ENCODE data around the gene SMS.

The SMS gene

DNA sequence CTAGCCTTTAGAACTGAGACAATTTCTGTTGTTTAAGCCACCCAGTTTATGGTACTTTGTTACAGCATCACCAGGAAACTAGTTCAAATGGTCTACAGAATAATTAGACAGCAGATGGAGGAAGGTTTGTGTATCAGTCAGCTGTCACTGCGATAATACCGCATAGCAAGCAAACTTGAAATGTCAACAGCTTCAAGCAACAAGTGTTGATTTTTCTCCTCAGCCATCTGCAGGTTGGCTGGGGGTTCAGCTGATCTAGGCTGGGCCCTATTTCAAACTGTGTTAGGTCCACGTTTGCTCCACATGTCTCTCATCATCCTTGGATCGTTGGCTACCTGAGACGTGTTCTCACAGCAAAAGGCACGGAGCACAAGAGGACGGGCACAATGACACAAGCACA is 72.4 kb downstream of the SMS start:
- no peak for DNase-seq (ENCODE audit: low read depth, low spot score)
- POLR2A ChIA-PET: no interaction called here
- no peak overlapping the region for H3K4me3 ChIP-seq (ENCODE audit: low read depth, low read length)
- TF ChIP-seq, protein P1, sequence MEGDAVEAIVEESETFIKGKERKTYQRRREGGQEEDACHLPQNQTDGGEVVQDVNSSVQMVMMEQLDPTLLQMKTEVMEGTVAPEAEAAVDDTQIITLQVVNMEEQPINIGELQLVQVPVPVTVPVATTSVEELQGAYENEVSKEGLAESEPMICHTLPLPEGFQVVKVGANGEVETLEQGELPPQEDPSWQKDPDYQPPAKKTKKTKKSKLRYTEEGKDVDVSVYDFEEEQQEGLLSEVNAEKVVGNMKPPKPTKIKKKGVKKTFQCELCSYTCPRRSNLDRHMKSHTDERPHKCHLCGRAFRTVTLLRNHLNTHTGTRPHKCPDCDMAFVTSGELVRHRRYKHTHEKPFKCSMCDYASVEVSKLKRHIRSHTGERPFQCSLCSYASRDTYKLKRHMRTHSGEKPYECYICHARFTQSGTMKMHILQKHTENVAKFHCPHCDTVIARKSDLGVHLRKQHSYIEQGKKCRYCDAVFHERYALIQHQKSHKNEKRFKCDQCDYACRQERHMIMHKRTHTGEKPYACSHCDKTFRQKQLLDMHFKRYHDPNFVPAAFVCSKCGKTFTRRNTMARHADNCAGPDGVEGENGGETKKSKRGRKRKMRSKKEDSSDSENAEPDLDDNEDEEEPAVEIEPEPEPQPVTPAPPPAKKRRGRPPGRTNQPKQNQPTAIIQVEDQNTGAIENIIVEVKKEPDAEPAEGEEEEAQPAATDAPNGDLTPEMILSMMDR (IDR thresholded peaks at IDR 0.05; ENCODE audit: insufficient read depth, low read length, missing control alignments): no peak
- CTCF ChIA-PET: no interaction called here

DNA sequence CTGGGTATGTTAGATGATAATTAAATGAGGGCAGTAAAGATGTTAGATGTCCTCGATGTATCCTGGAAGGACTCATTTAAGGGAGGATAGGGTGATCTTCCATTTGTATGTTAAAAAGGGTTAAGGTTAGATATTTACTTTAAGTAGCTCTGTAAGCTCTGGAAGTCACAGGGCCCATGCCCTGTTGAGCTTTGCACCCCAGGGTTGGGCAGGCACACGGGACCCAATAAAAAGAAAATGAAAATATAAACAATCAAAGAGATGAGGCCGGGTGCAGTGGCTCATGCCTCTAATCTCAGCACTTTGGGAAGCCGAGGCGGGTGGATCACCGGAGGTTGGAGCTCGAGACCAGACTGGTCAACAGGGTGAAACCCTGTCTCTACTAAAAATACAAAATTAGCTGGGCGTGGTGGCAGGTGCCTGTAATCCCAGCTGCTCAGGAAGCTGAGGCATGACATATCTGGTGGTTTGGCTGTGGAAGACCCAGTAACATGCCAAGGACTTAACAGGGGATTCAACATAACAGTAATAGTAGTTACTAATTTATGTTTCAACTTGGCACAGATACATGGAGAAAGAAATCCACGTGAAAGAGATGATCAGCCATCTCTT is 74.7 kb downstream of the SMS start:
- CTCF ChIA-PET: no interaction called here
- DNase-seq (ENCODE audit: low read depth, low spot score): no peak
- H3K4me3 ChIP-seq (ENCODE audit: low read depth, low read length): no peak overlapping the region
- POLR2A ChIA-PET: no interaction called here
- TF ChIP-seq, protein P1 (IDR thresholded peaks at IDR 0.05; ENCODE audit: insufficient read depth, low read length, missing control alignments): no peak

DNA sequence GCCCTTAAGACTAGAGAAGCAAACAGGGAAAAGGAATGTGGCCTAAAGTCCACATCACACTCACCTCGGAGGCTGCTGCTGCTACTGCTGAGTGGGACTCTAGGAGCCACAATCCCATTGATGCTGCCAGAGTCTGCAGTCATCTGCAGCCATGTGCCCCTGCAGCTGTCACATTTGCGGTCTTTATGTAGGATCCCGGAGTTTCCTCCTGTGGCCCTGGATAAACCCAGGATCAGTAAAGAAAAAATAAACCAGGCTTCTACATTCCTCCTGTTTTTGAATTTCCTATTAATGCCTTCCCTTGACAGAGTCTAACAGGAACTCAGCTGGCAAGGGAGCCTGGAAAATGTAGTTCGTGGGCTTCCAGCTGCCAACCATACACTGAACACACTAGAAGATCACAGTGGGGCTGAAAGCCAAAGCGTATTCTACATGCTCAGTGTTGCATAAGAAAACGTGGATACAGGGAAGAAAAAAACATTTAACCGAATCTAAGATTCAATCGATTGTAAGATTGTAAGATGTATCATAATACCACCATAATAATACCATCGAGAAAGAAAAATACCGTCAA is 81.3 kb downstream of the SMS start:
- H3K4me3 ChIP-seq (ENCODE audit: low read depth, low read length): no peak overlapping the region
- ChIA-PET POLR2A (no interaction called here), CTCF (no interaction called here)
- TF ChIP-seq, protein P1 (IDR thresholded peaks at IDR 0.05; ENCODE audit: insufficient read depth, low read length, missing control alignments): no peak
- DNase-seq (ENCODE audit: low read depth, low spot score): no peak

DNA sequence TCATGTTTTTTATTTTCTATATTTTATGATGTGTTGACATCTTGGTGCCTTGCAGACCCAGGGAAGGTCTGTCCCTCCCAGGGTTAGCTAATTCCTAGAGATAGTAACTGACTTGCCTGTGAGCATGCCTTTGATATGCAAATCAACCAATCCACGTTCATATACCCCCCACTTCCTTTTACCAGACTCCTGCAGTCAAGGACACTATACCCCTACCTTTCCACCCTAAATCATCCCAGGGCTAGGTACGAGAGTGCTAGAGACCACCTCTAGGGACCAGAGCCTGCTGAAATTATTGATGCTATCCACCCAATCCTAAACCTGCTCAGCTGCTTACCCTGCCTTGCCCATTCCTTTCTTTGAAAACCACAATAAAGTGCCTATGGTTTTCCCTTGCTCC is 84.1 kb downstream of the SMS start:
- DNase-seq (ENCODE audit: low read depth, low spot score): no peak
- no peak overlapping the region for H3K4me3 ChIP-seq (ENCODE audit: low read depth, low read length)
- TF ChIP-seq, protein P1 (IDR thresholded peaks at IDR 0.05; ENCODE audit: insufficient read depth, low read length, missing control alignments): no peak
- ChIA-PET POLR2A (no interaction called here), CTCF (interaction anchor here (1.4 kb wide), 1 partner anchor 39 kb away, joined by 3 read pairs; no protein-coding TSS in a partner anchor)

DNA sequence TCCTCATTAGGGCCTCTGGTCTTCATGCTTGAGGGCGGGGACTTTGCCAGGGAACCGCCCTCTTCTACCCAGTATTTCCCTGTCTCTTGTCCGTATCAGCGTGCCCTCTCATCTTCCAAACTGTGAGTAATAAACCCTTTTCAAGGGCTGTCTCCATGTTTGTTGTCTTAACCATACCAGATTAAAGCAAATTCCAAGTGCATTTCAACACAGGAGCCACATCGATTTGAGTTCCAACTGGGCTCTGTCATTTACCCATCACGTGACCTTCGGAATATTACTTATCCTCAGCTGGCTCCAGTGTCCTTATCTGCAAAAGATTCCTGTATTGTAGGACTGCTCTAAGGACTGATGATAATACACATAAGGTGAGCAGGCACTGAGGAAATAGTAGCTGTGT is 85.2 kb downstream of the SMS start:
- TF ChIP-seq, protein P1 (IDR thresholded peaks at IDR 0.05; ENCODE audit: insufficient read depth, low read length, missing control alignments): no peak
- no peak for DNase-seq (ENCODE audit: low read depth, low spot score)
- POLR2A ChIA-PET: no interaction called here
- CTCF ChIA-PET: interaction anchor here (1.4 kb wide), 1 partner anchor 40 kb away, joined by 3 read pairs; no protein-coding TSS in a partner anchor
- no peak overlapping the region for H3K4me3 ChIP-seq (ENCODE audit: low read depth, low read length)

DNA sequence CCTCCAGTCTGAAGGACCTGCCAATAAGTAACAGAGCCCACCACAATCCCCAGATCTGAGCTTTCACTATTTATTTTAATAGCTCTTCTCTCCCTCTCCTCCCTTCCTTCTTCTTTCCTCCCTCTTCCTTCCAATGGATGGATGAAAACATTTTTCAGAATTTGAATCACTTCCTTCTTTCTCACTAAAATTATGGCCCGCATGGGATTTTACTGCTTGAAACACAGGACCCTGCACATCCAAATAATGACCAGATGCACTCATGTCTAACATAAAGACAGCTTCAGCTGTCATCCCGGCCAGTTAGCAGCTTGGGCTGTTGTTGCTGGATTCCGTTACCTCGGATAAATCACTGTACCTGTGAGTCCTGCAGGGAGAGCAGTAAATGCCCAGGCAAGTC is 86.2 kb downstream of the SMS start:
- CTCF ChIA-PET: no interaction called here
- DNase-seq (ENCODE audit: low read depth, low spot score): no peak
- no peak overlapping the region for H3K4me3 ChIP-seq (ENCODE audit: low read depth, low read length)
- POLR2A ChIA-PET: no interaction called here
- TF ChIP-seq, protein P1 (IDR thresholded peaks at IDR 0.05; ENCODE audit: insufficient read depth, low read length, missing control alignments): no peak
